T-helper 2 cell treated with Interferon-gamma antibody and Interleukin-4, amounts not matched to agents 5 μg/mL and 100 μg/mL, for 36 hours (primary cell): Measurements from ENCODE around the gene CTDSP1.

Experiments
- DNase-seq: peaks from one replicate; pipeline ENCODE4 v3.0.0; 2021; ENCODE audit warnings: low spot score
- H3K27ac Mint-ChIP-seq: one replicate; pipeline ENCODE4 v1.8.0; 2021; ENCODE audit warnings: mild to moderate bottlenecking, mixed read lengths
- H3K27me3 Mint-ChIP-seq: one replicate; pipeline ENCODE4 v1.8.0; 2021; ENCODE audit warnings: low read depth, mixed read lengths
- H3K36me3 Mint-ChIP-seq: one replicate; pipeline ENCODE4 v1.8.0; 2021; ENCODE audit warnings: low read depth, mixed read lengths
- H3K4me1 Mint-ChIP-seq: one replicate; pipeline ENCODE4 v1.8.0; 2021; ENCODE audit warnings: low read depth, mixed read lengths
- H3K4me3 Mint-ChIP-seq: one replicate; pipeline ENCODE4 v1.8.0; 2022; ENCODE audit warnings: mild to moderate bottlenecking, moderate library complexity, mixed read lengths
- H3K9me3 Mint-ChIP-seq: one replicate; pipeline ENCODE4 v1.8.0; 2021; ENCODE audit warnings: mixed read lengths

Gene CTDSP1

GRCh38 chr2:218434456-218434855 lies 34.8 kb downstream of the CTDSP1 start:
- Mint-ChIP-seq H3K27ac (no peak overlapping the region), H3K4me3 (no peak overlapping the region), H3K4me1 (peaks cover 2% of the 10 kb centered on the region), H3K9me3 (no peaks in the 10 kb centered on the region), H3K27me3 (peaks cover 5% of the 10 kb centered on the region), H3K36me3 (no peaks in the 10 kb centered on the region)
- DNase-seq, result no peak

- H3K27ac Mint-ChIP-seq, result no peak overlapping the region
- DNase-seq, result no peak
Measured at GRCh38 chr2:218435003-218435982, 35.6 kb downstream of the CTDSP1 start.

GRCh38 chr2:218436992-218437391 lies 37.3 kb downstream of the CTDSP1 start:
- DNase-seq, result no peak
- Mint-ChIP-seq H3K9me3 (no peaks in the 10 kb centered on the region), H3K27me3 (peaks cover 5% of the 10 kb centered on the region), H3K4me1 (peaks cover 2% of the 10 kb centered on the region), H3K4me3 (no peak overlapping the region), H3K36me3 (no peaks in the 10 kb centered on the region), H3K27ac (no peak overlapping the region)

More at GRCh38 chr2:218435003-218435982, 35.6 kb downstream of the CTDSP1 start:
- Mint-ChIP-seq H3K36me3 (no peaks in the 10 kb centered on the region), H3K4me3 (no peak overlapping the region), H3K9me3 (no peaks in the 10 kb centered on the region), H3K27me3 (peaks cover 5% of the 10 kb centered on the region), H3K4me1 (peaks cover 2% of the 10 kb centered on the region)

- Mint-ChIP-seq H3K27me3 (no peaks in the 10 kb centered on the region), H3K4me3 (no peak overlapping the region), H3K36me3 (no peaks in the 10 kb centered on the region), H3K9me3 (no peaks in the 10 kb centered on the region), H3K4me1 (no peaks in the 10 kb centered on the region), H3K27ac (no peak overlapping the region)
- no peak for DNase-seq
Measured at GRCh38 chr2:218437969-218438368, 38.3 kb downstream of the CTDSP1 start.

GRCh38 chr2:218438596-218438995 lies 38.9 kb downstream of the CTDSP1 start:
- no peak overlapping the region for H3K27ac Mint-ChIP-seq

GRCh38 chr2:218444692-218445357 lies 45.2 kb downstream of the CTDSP1 start:
- no peak overlapping the region for H3K27ac Mint-ChIP-seq
- H3K4me3 Mint-ChIP-seq, result no peak overlapping the region
- DNase-seq, result no peak
- no peaks in the 10 kb centered on the region for H3K27me3 Mint-ChIP-seq
- H3K36me3 Mint-ChIP-seq, result peaks cover 13% of the 10 kb centered on the region
- peaks cover 5% of the 10 kb centered on the region for H3K4me1 Mint-ChIP-seq
- no peaks in the 10 kb centered on the region for H3K9me3 Mint-ChIP-seq

More at GRCh38 chr2:218438596-218438995, 38.9 kb downstream of the CTDSP1 start:
- DNase-seq, result no peak
- H3K27me3 Mint-ChIP-seq, result no peaks in the 10 kb centered on the region
- H3K4me3 Mint-ChIP-seq, result no peak overlapping the region
- H3K9me3 Mint-ChIP-seq, result no peaks in the 10 kb centered on the region
- H3K4me1 Mint-ChIP-seq, result no peaks in the 10 kb centered on the region
- H3K36me3 Mint-ChIP-seq, result no peaks in the 10 kb centered on the region

- DNase-seq, result no peak
- Mint-ChIP-seq H3K27ac (no peak overlapping the region), H3K4me1 (peaks cover 5% of the 10 kb centered on the region), H3K27me3 (no peaks in the 10 kb centered on the region), H3K36me3 (peaks cover 19% of the 10 kb centered on the region), H3K4me3 (no peak overlapping the region), H3K9me3 (no peaks in the 10 kb centered on the region)
Measured at GRCh38 chr2:218445602-218446001, 45.9 kb downstream of the CTDSP1 start.

GRCh38 chr2:218446547-218446946 lies 46.9 kb downstream of the CTDSP1 start:
- no peak overlapping the region for H3K4me3 Mint-ChIP-seq
- DNase-seq, result no peak
- no peak overlapping the region for H3K27ac Mint-ChIP-seq
- H3K27me3 Mint-ChIP-seq, result no peaks in the 10 kb centered on the region
- H3K4me1 Mint-ChIP-seq, result peaks cover 5% of the 10 kb centered on the region
- peaks cover 19% of the 10 kb centered on the region for H3K36me3 Mint-ChIP-seq
- H3K9me3 Mint-ChIP-seq, result no peaks in the 10 kb centered on the region

- H3K36me3 Mint-ChIP-seq, result peaks cover 20% of the 10 kb centered on the region
- no peak overlapping the region for H3K27ac Mint-ChIP-seq
- no peak overlapping the region for H3K4me3 Mint-ChIP-seq
- H3K9me3 Mint-ChIP-seq, result no peaks in the 10 kb centered on the region
- DNase-seq, result no peak
- H3K4me1 Mint-ChIP-seq, result peaks cover 5% of the 10 kb centered on the region
- no peaks in the 10 kb centered on the region for H3K27me3 Mint-ChIP-seq
Measured at GRCh38 chr2:218447072-218447471, 47.4 kb downstream of the CTDSP1 start.

GRCh38 chr2:218448934-218449333 lies 49.3 kb downstream of the CTDSP1 start:
- no peaks in the 10 kb centered on the region for H3K9me3 Mint-ChIP-seq
- H3K27me3 Mint-ChIP-seq, result no peaks in the 10 kb centered on the region
- peaks cover 31% of the 10 kb centered on the region for H3K36me3 Mint-ChIP-seq
- DNase-seq, result no peak
- H3K4me3 Mint-ChIP-seq, result no peak overlapping the region
- H3K27ac Mint-ChIP-seq, result peak overlapping the region; percentile 6
- H3K4me1 Mint-ChIP-seq, result peaks cover 5% of the 10 kb centered on the region

GRCh38 chr2:218452079-218452478 lies 52.4 kb downstream of the CTDSP1 start:
- peaks cover 13% of the 10 kb centered on the region for H3K9me3 Mint-ChIP-seq
- peaks cover 60% of the 10 kb centered on the region for H3K36me3 Mint-ChIP-seq
- H3K27ac Mint-ChIP-seq, result no peak overlapping the region
- no peak overlapping the region for H3K4me3 Mint-ChIP-seq
- H3K4me1 Mint-ChIP-seq, result peaks cover 5% of the 10 kb centered on the region
- DNase-seq, result no peak
- H3K27me3 Mint-ChIP-seq, result no peaks in the 10 kb centered on the region
